GM20000 (cell line): ENCODE data around the gene BEAN1.
"Not testable (repeated sequence)": the region's sequence is repeated elsewhere in the genome, so short reads cannot be mapped to it uniquely, and the experiment has no call there.

Experiments
- DNase-seq: peaks from one replicate; pipeline ENCODE4 v3.0.0; 2012; ENCODE audit warnings: low spot score
- TF ChIP-seq, protein P1 (sequence below): IDR thresholded peaks from 2 replicates; pipeline ENCODE4 v1.5.1; 2012; ENCODE audit warnings: mild to moderate bottlenecking, control low read depth; ENCODE audit errors: extremely low read depth, missing control alignments

The BEAN1 gene

GRCh38 chr16:66510298-66510697 lies 83.2 kb downstream of the BEAN1 start:
- DNase-seq: no peak
- TF ChIP-seq, protein P1, sequence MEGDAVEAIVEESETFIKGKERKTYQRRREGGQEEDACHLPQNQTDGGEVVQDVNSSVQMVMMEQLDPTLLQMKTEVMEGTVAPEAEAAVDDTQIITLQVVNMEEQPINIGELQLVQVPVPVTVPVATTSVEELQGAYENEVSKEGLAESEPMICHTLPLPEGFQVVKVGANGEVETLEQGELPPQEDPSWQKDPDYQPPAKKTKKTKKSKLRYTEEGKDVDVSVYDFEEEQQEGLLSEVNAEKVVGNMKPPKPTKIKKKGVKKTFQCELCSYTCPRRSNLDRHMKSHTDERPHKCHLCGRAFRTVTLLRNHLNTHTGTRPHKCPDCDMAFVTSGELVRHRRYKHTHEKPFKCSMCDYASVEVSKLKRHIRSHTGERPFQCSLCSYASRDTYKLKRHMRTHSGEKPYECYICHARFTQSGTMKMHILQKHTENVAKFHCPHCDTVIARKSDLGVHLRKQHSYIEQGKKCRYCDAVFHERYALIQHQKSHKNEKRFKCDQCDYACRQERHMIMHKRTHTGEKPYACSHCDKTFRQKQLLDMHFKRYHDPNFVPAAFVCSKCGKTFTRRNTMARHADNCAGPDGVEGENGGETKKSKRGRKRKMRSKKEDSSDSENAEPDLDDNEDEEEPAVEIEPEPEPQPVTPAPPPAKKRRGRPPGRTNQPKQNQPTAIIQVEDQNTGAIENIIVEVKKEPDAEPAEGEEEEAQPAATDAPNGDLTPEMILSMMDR: no peak

GRCh38 chr16:66510711-66511601 lies 83.9 kb downstream of the BEAN1 start:
- TF ChIP-seq, protein P1: no peak
- no peak for DNase-seq

DNA sequence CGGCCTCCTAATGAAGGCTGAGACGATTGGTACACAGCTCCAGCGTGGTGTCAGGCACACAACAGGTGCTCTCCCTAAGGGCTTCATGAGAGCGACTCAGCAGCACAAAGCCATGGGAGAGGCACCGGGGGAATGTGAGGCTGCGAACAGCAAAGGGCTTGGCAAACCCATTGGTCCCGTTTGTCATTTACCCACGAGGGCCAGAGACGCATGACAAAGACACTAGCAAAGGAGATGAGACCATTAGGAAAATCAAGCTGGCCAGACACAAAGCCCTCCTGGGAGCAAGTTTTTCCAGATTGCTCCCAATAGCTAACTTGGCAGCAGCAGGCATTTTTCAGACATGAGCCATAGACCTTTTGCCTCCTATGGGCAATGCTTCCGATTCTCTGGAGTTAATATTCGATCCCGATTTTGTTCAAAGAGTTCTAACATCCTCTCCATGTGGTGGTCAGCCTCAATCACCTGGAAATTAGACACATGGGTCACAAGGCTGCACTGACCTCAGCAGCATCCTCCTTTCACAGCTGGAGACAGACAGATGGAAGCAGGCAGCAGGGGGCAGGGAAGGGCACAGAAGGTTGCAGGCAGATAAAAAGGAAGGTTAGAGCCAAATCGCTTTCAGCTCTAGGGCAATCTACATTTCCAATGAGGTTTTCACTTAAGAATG lies 84.6 kb downstream of the BEAN1 start:
- TF ChIP-seq, protein P1: no peak
- DNase-seq: no peak

GRCh38 chr16:66512272-66513110 lies 85.4 kb downstream of the BEAN1 start:
- TF ChIP-seq, protein P1: no peak
- DNase-seq: no peak

- DNase-seq: no peak
- TF ChIP-seq, protein P1: no peak
Measured at GRCh38 chr16:66513111-66513723, 86.1 kb downstream of the BEAN1 start.

DNA sequence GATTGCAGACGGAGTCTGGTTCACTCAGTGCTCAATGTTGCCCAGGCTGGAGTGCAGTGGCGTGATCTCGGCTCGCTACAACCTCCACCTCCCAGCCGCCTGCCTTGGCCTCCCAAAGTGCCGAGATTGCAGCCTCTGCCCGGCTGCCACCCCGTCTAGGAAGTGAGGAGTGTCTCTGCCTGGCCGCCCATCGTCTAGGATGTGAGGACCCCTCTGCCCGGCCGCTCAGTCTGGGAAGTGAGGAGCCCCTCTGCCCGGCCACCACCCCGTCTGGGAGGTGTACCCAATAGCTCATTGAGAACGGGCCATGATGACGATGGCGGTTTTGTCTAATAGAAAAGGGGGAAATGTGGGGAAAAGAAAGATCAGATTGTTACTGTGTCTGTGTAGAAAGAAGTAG lies 87.3 kb downstream of the BEAN1 start:
- DNase-seq: not testable (repeated sequence)

DNA sequence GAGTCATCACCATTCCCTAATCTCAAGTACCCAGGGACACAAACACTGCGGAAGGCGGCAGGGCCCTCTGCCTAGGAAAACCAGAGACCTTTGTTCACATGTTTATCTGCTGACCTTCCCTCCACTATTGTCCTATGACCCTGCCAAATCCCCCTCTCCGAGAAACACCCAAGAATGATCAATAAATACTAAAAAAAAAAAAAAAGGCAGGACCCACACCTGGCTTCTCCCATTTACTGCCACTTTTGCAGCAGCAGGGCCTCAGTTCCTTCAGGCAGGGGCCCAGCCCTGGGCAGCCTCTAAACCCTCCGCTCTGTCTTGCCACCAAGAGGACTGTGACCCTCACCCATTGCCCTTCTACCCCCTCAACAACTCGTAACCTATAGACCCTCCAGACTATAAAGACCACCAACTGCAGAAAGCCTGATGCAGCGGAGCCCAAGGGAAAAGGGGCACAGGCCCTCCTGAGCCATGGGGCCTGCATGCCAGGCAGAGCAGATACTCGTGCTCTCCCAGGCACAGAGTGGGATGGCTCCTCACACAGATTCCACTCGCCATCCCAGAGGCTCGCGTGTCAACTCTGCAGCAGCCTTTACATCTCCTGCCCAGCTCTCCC lies 88.0 kb downstream of the BEAN1 start:
- not testable (repeated sequence) for DNase-seq
